LoVo (cell line): ENCODE measurements around the gene EFNA2.
A peak's percentile ranks its signal among the peaks of the same experiment; 100 is the strongest.

Experiments
- DNase-seq: peaks from one replicate; pipeline ENCODE4 v3.0.0-alpha.2; 2016; ENCODE audit warnings: low spot score

Gene EFNA2

GRCh38 chr19:1260749-1261537 is 24.7 kb upstream of the EFNA2 start:
- DNase-seq: peak; percentile 97

DNA sequence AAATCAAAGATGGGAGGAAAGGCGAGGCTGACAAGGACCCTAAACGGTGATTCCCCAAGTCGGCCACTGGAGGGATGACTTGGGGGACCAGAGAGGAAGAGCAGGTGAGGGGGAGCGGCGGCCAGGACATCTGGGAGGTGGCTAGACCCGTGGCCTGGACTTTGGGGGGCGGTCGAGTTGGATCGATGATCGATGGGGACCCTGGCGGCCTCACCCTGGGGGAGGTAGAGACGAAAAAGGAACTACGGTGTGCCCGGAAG is 24.2 kb upstream of the EFNA2 start:
- DNase-seq: no peak

GRCh38 chr19:1261798-1262622 is 23.7 kb upstream of the EFNA2 start:
- peak; percentile 76 for DNase-seq

DNA sequence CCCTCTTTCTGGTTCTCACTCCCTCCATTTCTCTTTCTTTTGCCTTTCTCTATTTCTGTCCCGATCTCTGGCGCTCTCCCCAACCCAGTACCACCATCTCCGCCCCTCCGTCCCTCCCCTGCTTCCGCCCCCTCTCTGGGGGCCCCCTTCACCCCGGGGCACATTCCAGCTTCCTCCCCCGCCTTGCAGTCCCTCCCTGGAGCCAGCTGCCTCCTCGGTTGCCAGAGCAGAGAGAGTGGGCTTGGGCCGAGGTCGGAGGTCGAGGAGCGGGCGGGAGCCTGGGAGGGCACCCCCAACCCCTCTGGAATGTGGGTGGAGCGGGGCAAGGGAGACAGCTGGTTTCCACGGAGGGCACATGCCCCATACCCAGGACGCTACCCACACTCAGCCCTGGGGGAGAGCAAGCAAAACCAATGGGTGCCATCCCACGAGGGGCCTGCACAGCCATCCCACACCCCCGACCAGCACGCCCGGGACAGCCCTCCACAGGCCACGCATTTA is 23.0 kb upstream of the EFNA2 start:
- DNase-seq: no peak

DNA sequence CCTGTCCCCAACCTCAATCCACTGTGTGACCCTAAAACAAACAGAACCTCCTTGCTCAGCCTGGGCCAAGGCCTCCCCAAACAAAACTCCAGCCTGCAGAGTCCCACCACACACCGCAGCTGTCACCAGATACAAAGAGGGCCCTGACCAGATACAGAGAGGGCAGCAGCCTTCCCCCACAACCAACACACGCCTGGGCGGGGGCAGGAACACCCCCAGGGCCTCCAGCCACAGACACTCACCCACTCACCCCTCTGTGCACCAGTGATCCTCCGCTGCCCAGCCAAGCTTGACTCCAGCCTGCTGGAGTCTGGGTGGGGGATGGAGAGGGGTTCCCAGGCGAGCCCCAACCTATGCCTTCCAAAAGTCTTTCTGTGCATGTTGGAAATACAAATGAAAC is 22.5 kb upstream of the EFNA2 start:
- DNase-seq: no peak

DNA sequence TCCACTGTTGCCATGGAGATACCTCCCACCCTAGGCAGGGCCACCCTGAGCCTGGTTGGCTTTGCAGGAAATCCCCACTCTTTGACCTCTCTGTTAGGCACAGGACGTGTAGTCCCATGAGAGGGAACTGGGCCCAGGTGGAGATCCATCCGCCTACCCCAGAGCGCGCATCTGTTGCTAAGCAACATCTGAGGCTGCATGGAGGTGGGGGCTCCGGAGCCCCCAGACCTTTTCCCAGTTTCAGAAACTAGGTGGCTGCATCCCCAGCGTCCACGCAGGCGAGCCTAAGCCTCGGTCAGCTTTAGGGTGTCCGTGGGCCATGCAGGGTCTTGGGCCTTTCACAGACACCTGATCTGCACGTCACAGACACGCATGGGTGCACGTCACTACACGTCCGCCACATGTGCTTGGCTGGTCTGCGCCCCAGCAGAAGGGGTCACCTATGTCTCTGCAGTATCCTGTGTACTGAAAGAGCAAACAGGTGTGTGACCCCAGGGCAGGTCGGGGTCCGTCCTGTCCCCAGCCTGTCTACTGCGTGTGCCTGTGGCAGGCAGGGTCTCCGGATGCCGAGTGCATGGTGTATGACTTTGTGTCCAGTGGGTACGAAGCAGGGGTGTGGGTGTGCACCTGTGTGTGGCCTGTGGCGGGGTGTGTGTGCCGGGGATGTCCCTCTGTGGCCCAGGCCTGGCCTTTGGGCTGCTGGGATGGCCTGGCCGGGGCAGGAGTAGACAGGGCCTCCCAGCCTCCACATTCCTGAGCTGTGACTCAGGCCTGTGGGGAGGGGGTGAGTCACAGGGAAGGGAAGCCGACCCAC is 20.7 kb upstream of the EFNA2 start:
- DNase-seq: peak; percentile 83

DNA sequence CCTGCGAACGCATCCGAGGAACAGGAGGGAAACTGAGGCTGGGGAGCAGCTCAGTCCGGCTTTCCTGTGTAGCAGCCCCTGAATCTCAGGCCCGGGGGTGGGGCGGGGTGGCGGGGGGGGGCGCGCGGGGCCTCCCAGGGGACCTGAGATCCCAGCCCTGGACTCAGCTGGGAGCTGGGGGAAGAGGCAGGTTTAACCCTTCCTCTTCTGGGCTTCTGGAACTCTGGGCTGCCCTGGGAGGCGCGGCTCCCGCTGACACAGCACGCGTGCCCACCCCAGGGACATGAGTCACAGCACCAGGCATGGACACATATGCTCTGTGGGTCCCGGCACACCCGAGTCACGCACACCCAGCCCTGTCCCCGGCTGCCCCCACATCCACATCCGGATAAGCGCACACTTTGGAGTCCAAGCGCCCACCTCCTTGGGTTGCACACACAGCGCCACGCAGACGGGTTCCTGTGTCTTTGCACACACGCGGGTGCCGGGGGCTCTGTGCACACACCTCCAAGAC is 20.0 kb upstream of the EFNA2 start:
- DNase-seq: peak; percentile 60

DNA sequence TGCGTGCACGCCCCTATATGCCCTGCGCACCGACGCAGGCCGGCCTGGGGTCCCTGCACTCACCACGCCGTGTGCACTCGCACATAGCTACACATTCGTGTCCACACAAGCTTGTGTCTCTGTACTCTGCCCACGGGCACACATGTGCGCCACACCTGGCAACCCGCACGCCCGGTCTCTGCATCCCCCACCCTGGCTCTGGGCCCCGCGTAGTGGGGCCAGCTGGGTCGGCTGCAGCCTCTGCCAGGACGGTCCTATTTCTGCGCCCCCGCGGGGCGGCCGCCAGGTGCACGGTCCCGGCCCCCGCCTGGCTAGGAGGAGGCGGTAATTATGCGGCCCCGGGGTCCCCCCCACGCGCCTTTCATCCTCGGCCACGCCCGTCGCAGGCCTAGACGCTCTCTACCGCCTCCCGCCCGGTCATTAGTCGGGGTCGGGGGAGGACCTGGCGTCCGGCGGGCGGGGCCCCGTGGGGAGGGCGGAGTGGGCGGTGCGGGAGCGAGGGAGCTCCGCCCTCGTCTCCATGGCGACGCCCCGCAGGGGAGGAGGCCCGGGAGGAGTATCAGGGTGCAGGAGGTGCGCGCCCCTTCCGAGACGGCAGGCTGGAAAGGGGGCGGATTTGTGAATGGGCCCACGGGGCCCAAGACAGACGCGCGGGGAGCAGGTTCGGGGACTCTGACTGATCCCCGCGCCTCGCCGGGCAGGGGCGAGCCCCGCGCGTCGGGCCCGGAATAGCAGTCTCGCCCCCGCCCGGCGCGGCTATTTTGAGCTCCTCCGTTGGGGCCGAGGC is 19.4 kb upstream of the EFNA2 start:
- peak; percentile 85 for DNase-seq

DNA sequence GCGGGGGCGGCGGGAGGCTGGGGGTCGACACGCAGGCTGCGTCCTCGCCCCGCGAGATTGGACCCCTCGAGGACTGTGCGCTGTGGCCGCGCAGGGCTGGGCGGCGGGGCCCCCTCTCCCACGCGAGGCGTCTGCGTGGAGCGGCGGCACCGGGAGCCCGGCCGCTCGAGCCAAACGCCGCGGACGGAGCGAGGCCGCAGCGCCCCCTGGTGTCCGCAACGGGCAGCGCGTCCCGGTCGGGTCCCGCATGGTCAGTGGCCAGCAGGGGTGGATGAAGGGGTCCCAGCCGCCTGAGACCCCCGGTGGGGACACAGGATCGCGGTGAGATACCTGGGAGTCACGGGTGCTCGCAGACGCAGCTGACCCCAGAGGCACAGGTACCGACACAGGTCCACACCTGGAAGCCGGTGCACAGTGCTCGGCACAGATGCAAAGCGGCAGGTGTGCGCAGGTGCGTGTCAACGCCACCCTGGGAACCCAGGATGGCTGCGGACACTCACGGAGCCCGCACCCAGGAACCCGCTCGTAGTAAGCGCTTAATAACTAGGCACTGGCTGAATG is 18.7 kb upstream of the EFNA2 start:
- peak; percentile 64 for DNase-seq

GRCh38 chr19:1267477-1268225 is 18.0 kb upstream of the EFNA2 start:
- DNase-seq: no peak

DNA sequence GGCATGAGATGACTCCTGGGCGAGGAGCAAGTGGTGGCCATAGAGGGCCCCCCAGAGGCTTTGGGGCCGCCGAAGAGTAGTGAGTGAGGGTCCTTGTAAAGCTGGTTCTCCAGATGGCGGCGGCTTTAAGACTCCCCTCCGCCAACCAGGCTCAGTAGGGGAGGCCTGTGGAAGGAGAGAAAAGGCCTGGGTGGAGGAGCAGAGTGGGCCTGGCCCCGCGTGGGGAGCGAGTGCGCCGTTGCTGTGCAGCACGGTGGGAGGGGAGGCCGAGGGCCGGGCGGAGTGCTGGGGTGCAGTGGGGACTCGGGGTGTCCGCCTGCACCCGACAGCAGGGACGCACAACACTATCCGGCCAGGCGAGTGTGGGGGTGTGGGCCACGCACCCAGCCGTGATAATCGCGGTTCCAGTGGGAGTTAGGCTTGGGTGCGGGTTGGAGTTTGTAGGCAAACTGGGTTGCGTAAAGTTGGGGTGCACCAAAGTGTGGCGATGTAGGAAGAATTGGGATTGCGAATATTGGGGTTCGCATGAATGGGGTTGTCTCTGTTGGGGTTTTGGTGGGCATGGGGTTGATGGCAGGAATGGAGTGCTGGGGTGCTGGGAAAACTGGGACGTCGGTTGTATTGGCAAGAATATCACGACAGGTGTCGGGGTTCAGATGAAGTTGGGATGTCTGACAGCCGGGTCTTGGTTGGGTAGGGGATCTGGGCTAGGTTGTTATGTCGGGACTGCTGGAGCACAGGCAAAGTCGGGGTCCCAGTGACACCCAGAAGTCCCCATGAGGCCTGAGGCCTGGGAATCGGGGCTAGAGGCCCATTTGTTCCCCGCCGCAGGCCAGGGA is 17.2 kb upstream of the EFNA2 start:
- no peak for DNase-seq

GRCh38 chr19:1269065-1269477 is 16.6 kb upstream of the EFNA2 start, which contains the start of gene CIRBP:
Gene CIRBP, plus strand, starts transcription at chr19:1269332. Its CDS starts 1,602 bp downstream, at chr19:1270934.
- DNase-seq: peak; percentile 99

DNA sequence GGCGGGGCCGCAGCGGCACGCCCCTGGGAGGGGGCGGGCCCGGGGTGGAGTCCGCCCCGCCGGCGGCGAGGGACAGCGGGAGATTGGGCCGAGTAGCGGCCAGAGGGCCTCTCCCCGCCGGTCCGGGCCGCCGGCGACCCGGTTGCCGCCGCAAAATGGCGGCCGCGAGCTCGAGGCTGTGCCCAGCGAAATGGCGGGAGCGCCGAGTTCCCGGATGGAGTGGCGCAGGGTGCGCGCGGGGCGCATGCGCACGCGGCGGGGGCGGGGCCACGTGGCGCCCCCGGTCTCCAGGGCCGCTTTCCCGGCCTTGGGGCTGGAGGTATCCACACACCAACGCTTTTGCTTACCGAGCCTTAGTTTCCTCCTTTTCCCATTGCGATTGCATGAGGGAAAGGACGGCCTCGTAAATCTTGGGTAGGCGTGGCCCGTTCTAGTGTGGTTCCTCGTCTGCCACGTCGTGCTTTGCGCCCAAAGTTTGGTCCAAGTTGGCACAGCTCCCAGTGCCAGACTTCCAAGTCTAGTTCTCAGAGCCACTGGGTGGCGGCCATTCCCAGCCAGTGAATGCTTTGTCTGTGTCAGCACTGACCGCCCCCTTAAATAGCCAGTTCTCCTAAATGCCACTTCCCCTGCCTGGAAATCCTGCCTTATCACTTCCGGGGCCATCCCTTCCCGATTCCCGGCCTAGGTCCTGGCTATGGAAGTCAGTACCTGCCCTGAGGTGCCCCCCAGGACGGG is 16.0 kb upstream of the EFNA2 start:
- peak; percentile 87 for DNase-seq

DNA sequence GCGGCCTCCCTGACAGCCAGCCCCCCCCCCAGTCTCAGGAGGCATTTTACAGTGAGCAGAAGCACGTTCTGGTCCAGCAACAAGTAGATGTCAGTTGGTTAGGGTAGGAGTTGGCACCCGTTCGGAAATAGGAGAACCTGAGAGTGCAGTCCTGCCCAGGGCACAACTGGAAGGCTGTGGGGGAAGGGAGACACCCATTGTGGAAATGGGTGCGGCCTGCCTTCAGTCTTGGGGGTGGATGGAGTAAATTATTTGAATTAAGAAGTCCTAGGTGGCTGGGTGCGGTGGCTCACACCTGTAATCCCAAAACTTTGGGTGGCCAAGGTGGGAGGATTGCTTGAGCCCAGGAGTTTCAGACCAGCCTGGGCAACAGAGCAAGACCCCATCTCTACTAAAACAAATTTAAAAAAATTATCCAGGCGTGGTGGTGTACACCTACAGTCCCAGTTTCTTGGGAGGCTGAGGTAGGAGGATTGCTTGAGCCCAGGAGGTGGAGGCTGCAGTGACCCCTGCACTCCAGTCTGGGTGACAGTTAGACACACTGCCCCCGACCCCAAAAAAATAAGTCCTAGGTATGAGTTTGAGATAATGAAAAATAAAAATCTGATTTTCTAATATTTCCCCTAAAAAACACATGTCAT is 15.3 kb upstream of the EFNA2 start:
- DNase-seq: no peak

- no peak for DNase-seq
These were observed 14.7 kb upstream of the EFNA2 start for GRCh38 chr19:1270854-1271527.

GRCh38 chr19:1271528-1272422 is 13.9 kb upstream of the EFNA2 start:
- no peak for DNase-seq
